H1 (cell line): ENCODE results near the gene TBL1Y. TPM values are rescaled to one million over a fixed set of nuclear protein-coding genes. Genes with fewer than 3 reads are reported as not detected.

Source experiments
- CTCF ChIA-PET: fragments of 300-600 bp; sonication (Branson Sonifier 250); formaldehyde crosslinking; loops from one replicate; lab custom pipeline; 2021; ENCODE audit not compliant: partially characterized antibody; lab: Charles Lee
- POLR2A ChIA-PET: fragments of 300-600 bp; sonication (Branson Sonifier 250); formaldehyde crosslinking; loops from one replicate; lab custom pipeline; 2021; ENCODE audit warnings: inconsistent platforms; ENCODE audit not compliant: partially characterized antibody; lab: Charles Lee
- DNase-seq, 2 experiments: peaks; one replicate each; pipeline versions ENCODE4 v3.0.0 to v3.0.0-alpha.2; 2010 to 2022; ENCODE audit warnings: low spot score in 2 of 2, low read depth in 1 of 2, mixed read lengths in 1 of 2
- FAIRE-seq: peaks from 2 replicates; lab custom pipeline; 2011; peaks lifted over from hg19 to GRCh38; lab: Jason Lieb, UNC
- H2AFZ ChIP-seq: 2 replicates; pipeline ENCODE4 v1.8.1; 2012; ENCODE audit warnings: low read length, inconsistent platforms
- H2AK5ac ChIP-seq: 2 replicates; pipeline ENCODE4 v1.6.1; 2013; ENCODE audit warnings: low read depth, low read length
- H2BK120ac ChIP-seq: replicated peaks from 2 replicates; pipeline ENCODE3; 2013; ENCODE audit warnings: low read depth, low read length, inconsistent platforms
- H2BK12ac ChIP-seq: 2 replicates; pipeline ENCODE4 v1.6.1; 2013; ENCODE audit warnings: low read depth, low read length
- H2BK15ac ChIP-seq: 2 replicates; pipeline ENCODE4 v1.6.1; 2013; ENCODE audit warnings: low read length
- H2BK20ac ChIP-seq: 2 replicates; pipeline ENCODE4 v1.6.1; 2013; ENCODE audit warnings: low read length
- H2BK5ac ChIP-seq: 2 replicates; pipeline ENCODE4 v1.6.1; 2013; ENCODE audit warnings: low read depth, low read length
- H3K14ac ChIP-seq: 2 replicates; pipeline ENCODE4 v1.6.1; 2013; ENCODE audit warnings: inconsistent platforms; ENCODE audit not compliant: insufficient read length
- H3K18ac ChIP-seq: 2 replicates; pipeline ENCODE4 v1.6.1; 2013; ENCODE audit warnings: low read length; ENCODE audit errors: extremely low read depth
- H3K23ac ChIP-seq: 2 replicates; pipeline ENCODE4 v1.6.1; 2013; ENCODE audit warnings: inconsistent platforms; ENCODE audit not compliant: insufficient read length
- H3K23me2 ChIP-seq: 2 replicates; pipeline ENCODE4 v1.6.1; 2013; ENCODE audit warnings: low read depth, low read length
- H3K27ac ChIP-seq: 2 replicates; pipeline ENCODE4 v1.6.1; 2011; ENCODE audit warnings: low read depth, low read length, inconsistent platforms
- H3K27me3 ChIP-seq, 4 experiments: replicated peaks in 1 of 4; 1 replicate in 1 of 4; 2 replicates in 3 of 4; pipeline versions ENCODE4 v1.6.1 to v1.8.1; 2011 to 2013; ENCODE audit warnings: low read length in 3 of 4, mild to moderate bottlenecking in 3 of 4, inconsistent platforms in 2 of 4, mixed read lengths in 2 of 4, moderate library complexity in 1 of 4; ENCODE audit not compliant: control insufficient read depth in 3 of 4, insufficient read depth in 3 of 4; ENCODE audit errors: extremely low read depth in 1 of 4
- H3K36me3 ChIP-seq, 4 experiments: 2 replicates each; pipeline versions ENCODE4 v1.6.1 to v1.8.1; 2011 to 2013; ENCODE audit warnings: mild to moderate bottlenecking in 4 of 4, low read length in 3 of 4, moderate library complexity in 2 of 4, control low read depth in 1 of 4, inconsistent platforms in 1 of 4; ENCODE audit not compliant: insufficient read depth in 4 of 4, control insufficient read depth in 2 of 4
- H3K4ac ChIP-seq: replicated peaks from 2 replicates; pipeline ENCODE3; 2013; ENCODE audit warnings: low read length, low read depth, mixed read lengths, inconsistent platforms; ENCODE audit not compliant: insufficient read length
- H3K4me1 ChIP-seq, 4 experiments: replicated peaks in 1 of 4; 1 replicate in 1 of 4; 2 replicates in 3 of 4; pipeline versions ENCODE4 v1.6.1 to v1.8.1; 2011 to 2013; ENCODE audit warnings: low read length in 3 of 4, inconsistent platforms in 2 of 4, mixed read lengths in 1 of 4; ENCODE audit not compliant: insufficient read depth in 4 of 4, control insufficient read depth in 3 of 4
- H3K4me2 ChIP-seq, 2 experiments: 2 replicates each; pipeline versions ENCODE4 v1.6.1 to v1.8.1; 2011 to 2013; ENCODE audit warnings: low read depth in 2 of 2, low read length in 2 of 2, control low read depth in 1 of 2, inconsistent platforms in 1 of 2, mild to moderate bottlenecking in 1 of 2; ENCODE audit not compliant: insufficient read depth in 1 of 2
- H3K4me3 ChIP-seq, 4 experiments: fragments of 200-600, 300-600 bp in 1 of 4; sonication (generic), shearing (Covaris generic), sonication (Bioruptor Twin) in 1 of 4; 2 replicates each; pipeline versions ENCODE4 v1.5.1 to v1.8.1; 2011 to 2016; ENCODE audit warnings: low read length in 4 of 4, low read depth in 3 of 4, control low read depth in 2 of 4, inconsistent platforms in 2 of 4, mild to moderate bottlenecking in 2 of 4, mixed read lengths in 1 of 4, moderate library complexity in 1 of 4; ENCODE audit not compliant: insufficient read depth in 2 of 4; ENCODE audit errors: extremely low read depth in 1 of 4
- H3K56ac ChIP-seq: replicated peaks from 2 replicates; pipeline ENCODE3; 2013; ENCODE audit warnings: low read depth, mild to moderate bottlenecking, mixed read lengths, low read length, inconsistent platforms; ENCODE audit not compliant: insufficient read length
- H3K79me1 ChIP-seq: 2 replicates; pipeline ENCODE4 v1.6.1; 2013; ENCODE audit warnings: low read depth, low read length, control low read depth
- H3K79me2 ChIP-seq, 2 experiments: 2 replicates each; pipeline versions ENCODE4 v1.6.1 to v1.8.1; 2012 to 2013; ENCODE audit warnings: low read length in 2 of 2, mild to moderate bottlenecking in 2 of 2, inconsistent platforms in 1 of 2; ENCODE audit not compliant: insufficient read depth in 2 of 2, control insufficient read depth in 1 of 2
- H3K9ac ChIP-seq, 4 experiments: replicated peaks in 1 of 4; 1 replicate in 1 of 4; 2 replicates in 3 of 4; pipeline versions ENCODE4 v1.6.1 to v1.8.1; 2011 to 2013; ENCODE audit warnings: low read depth in 3 of 4, low read length in 3 of 4, control low read depth in 2 of 4, mild to moderate bottlenecking in 2 of 4, moderate library complexity in 2 of 4, inconsistent platforms in 1 of 4; ENCODE audit errors: extremely low read depth in 1 of 4
- H3K9me3 ChIP-seq, 2 experiments: 2 replicates each; pipeline versions ENCODE4 v1.6.1 to v1.8.1; 2012 to 2013; ENCODE audit warnings: mild to moderate bottlenecking in 2 of 2, moderate library complexity in 2 of 2, control low read depth in 1 of 2, inconsistent platforms in 1 of 2, low read depth in 1 of 2, low read length in 1 of 2, mixed read lengths in 1 of 2; ENCODE audit not compliant: insufficient read depth in 2 of 2
- H4K20me1 ChIP-seq, 2 experiments: replicated peaks in 1 of 2; 2 replicates each; pipeline versions ENCODE3 to v1.8.1; 2011 to 2013; ENCODE audit warnings: inconsistent platforms in 2 of 2, low read length in 2 of 2, mild to moderate bottlenecking in 1 of 2; ENCODE audit not compliant: insufficient read depth in 2 of 2, control insufficient read depth in 1 of 2
- H4K5ac ChIP-seq: 2 replicates; pipeline ENCODE4 v1.6.1; 2013; ENCODE audit warnings: low read length, low read depth, mixed read lengths, inconsistent platforms; ENCODE audit not compliant: insufficient read length
- H4K8ac ChIP-seq: 2 replicates; pipeline ENCODE4 v1.8.0; 2013; ENCODE audit warnings: mild to moderate bottlenecking, moderate library complexity, low read length, inconsistent platforms; ENCODE audit not compliant: insufficient read depth; ENCODE audit errors: extremely low read depth
- H4K91ac ChIP-seq: replicated peaks from 2 replicates; pipeline ENCODE3; 2013; ENCODE audit warnings: low read length, mixed read lengths, inconsistent platforms; ENCODE audit not compliant: insufficient read length
- CTBP2 ChIP-seq: IDR thresholded peaks from 2 replicates; pipeline ENCODE4 v1.7.0; 2011; ENCODE audit warnings: borderline replicate concordance, mild to moderate bottlenecking, moderate library complexity, mixed read lengths, low read length; ENCODE audit not compliant: insufficient read depth, insufficient read length
- CTCF ChIP-seq, 3 experiments: IDR thresholded peaks; 1 replicate in 2 of 3; 2 replicates in 1 of 3; pipeline versions ENCODE4 v1.5.1 to v1.6.1; 2011; ENCODE audit warnings: low read length in 3 of 3, mild to moderate bottlenecking in 3 of 3, inconsistent platforms in 2 of 3, low read depth in 1 of 3, moderate library complexity in 1 of 3; ENCODE audit not compliant: insufficient read depth in 1 of 3; ENCODE audit errors: control extremely low read depth in 1 of 3
- E2F6 ChIP-seq: IDR thresholded peaks from 2 replicates; pipeline ENCODE4 v1.6.1; 2012; ENCODE audit warnings: inconsistent platforms
- GABPA ChIP-seq: IDR thresholded peaks from 2 replicates; pipeline ENCODE4 v1.6.1; 2011; ENCODE audit warnings: mild to moderate bottlenecking, low read length, moderate library complexity, borderline replicate concordance; ENCODE audit not compliant: insufficient read depth
- KDM5A ChIP-seq: fragments of 200-600 bp; IDR thresholded peaks from 2 replicates; pipeline ENCODE4 v1.7.1; 2012; ENCODE audit warnings: mild to moderate bottlenecking, low read length, inconsistent platforms, mixed read lengths
- POU5F1 ChIP-seq: IDR thresholded peaks from 2 replicates; pipeline ENCODE4 v1.6.1; 2011; ENCODE audit warnings: low read depth, mild to moderate bottlenecking, low read length, moderate library complexity
- SAP30 ChIP-seq: fragments of 300-600 bp; sonication (generic); IDR thresholded peaks from 2 replicates; pipeline ENCODE4 v1.7.1; 2012; ENCODE audit warnings: low read length, moderate library complexity, mild to moderate bottlenecking, inconsistent platforms; ENCODE audit not compliant: insufficient read depth, insufficient replicate concordance
- SIN3A ChIP-seq, 2 experiments: IDR thresholded peaks in 1 of 2; conservative IDR thresholded peaks in 1 of 2; 2 replicates each; pipeline ENCODE4 v1.6.1; 2011 to 2012; ENCODE audit warnings: low read length in 2 of 2, improper control_type of control experiment in 1 of 2, low read depth in 1 of 2, mild to moderate bottlenecking in 1 of 2
- SIRT6 ChIP-seq: IDR thresholded peaks from one replicate; pipeline ENCODE4 v1.7.1; 2012; ENCODE audit warnings: low read length, inconsistent platforms
- TAF1 ChIP-seq: IDR thresholded peaks from 2 replicates; pipeline ENCODE4 v1.6.1; 2011; ENCODE audit warnings: mild to moderate bottlenecking, low read depth, low read length
- WGBS, 2 experiments: shearing (Covaris generic) in 1 of 2; methylation state at CpG; one replicate each; pipeline versions ENCODE4 v1.1.6 to v1.1.7; 2013 to 2015; ENCODE audit warnings: low lambda C conversion rate in 2 of 2, mixed read lengths in 2 of 2, inconsistent platforms in 1 of 2, low coverage in 1 of 2, missing lambda C conversion rate in 1 of 2; ENCODE audit not compliant: insufficient replicate concordance in 2 of 2, insufficient coverage in 1 of 2, insufficient read length in 1 of 2; ENCODE audit errors: extremely low coverage in 1 of 2, missing lambda C conversion rate in 1 of 2; 5-methylcytosine and 5-hydroxymethylcytosine counted together
- polyA plus RNA-seq, 7 experiments: library from polyadenylated mRNA; depleted of rRNA in 3 of 7; stranded (reverse) in 5 of 7; unstranded in 2 of 7; fragments of >200 nt in 5 of 7; fragments of 200-250 nt in 2 of 7; gene quantifications; 1 replicate in 5 of 7; 2 replicates in 1 of 7; 4 replicates in 1 of 7; pipeline versions ENCODE4 v1.2.1 to v1.2.3, GENCODE V29; 2011 to 2013; ENCODE audit warnings: missing spikeins in 2 of 7, mixed read lengths in 2 of 7
- total RNA-seq: library from RNA; stranded (reverse); fragmentation: NEBNext Ultra II Directional; extraction: Animal tissue kit (Norgen Biotek cat#: 25700); gene quantifications from 2 replicates; pipeline ENCODE4 v1.2.1, GENCODE V29; 2021

The TBL1Y gene
- total and polyA plus RNA-seq, 2 of the 8 experiments (the other 6 are each of a cell fraction or from before 2014, with no cell fraction given) = 2.5 to 4.2 TPM

- H2BK15ac ChIP-seq = no peak overlapping the region
- no peak overlapping the region for H2BK20ac ChIP-seq
- no peak overlapping the region for H3K4me2 ChIP-seq
- no peak overlapping the region for H4K8ac ChIP-seq
- DNase-seq (no peak), FAIRE-seq (no peak)
- no peaks in the 10 kb centered on the region for H3K23me2 ChIP-seq
- no peak overlapping the region for H3K14ac ChIP-seq
- 94% methylated on average over 2 of the region's 2 CpGs; no CpG with 5 or more reads in 1 of the 2 experiments for WGBS, 2 experiments
- no peaks in the 10 kb centered on the region for H4K20me1 ChIP-seq
- H4K91ac ChIP-seq = no peak overlapping the region
- no peak overlapping the region for H4K5ac ChIP-seq
- no peak overlapping the region for H3K23ac ChIP-seq
- H2BK12ac ChIP-seq = no peak overlapping the region
- no peak overlapping the region for H2BK120ac ChIP-seq
- peaks cover 0 to 3% (median 1%) of the 10 kb centered on the region in 4 experiments; a peak in 2 of 7 replicates for H3K4me1 ChIP-seq
- H3K36me3 ChIP-seq = no peaks in the 10 kb centered on the region
- no peaks in the 10 kb centered on the region for H3K9me3 ChIP-seq
- H2AK5ac ChIP-seq = no peak overlapping the region
- no peak overlapping the region for H3K4ac ChIP-seq
- H3K79me2 ChIP-seq = no peaks in the 10 kb centered on the region
- H3K18ac ChIP-seq = no peak overlapping the region
- no peak overlapping the region for H3K4me3 ChIP-seq
- no peak overlapping the region for H3K56ac ChIP-seq
- H3K79me1 ChIP-seq = no peaks in the 10 kb centered on the region
- H3K27me3 ChIP-seq = no peaks in the 10 kb centered on the region
- no peak overlapping the region for H3K27ac ChIP-seq
- TF ChIP-seq KDM5A (no peak), CTCF (IDR thresholded peaks at IDR 0.05; ENCODE audit: control extremely low read depth in 1 of 3, insufficient read depth in 1 of 3, low read depth in 1 of 3, low read length in 3 of 3) (no peak), E2F6 (no peak), CTBP2 (no peak), SIRT6 (no peak), POU5F1 (no peak), SAP30 (no peak), TAF1 (no peak), SIN3A (conservative IDR thresholded peaks at IDR 0.05 in 1 of 2, IDR thresholded peaks at IDR 0.05 in 1 of 2; ENCODE audit: low read depth in 1 of 2, low read length in 2 of 2) (no peak), GABPA (no peak)
- CTCF ChIA-PET = interaction anchor here (1.8 kb wide), 1 partner anchor 23 kb away, joined by 3 read pairs; no protein-coding TSS in a partner anchor
- POLR2A ChIA-PET = interaction anchor here (0.6 kb wide), 1 partner anchor 73 kb away, joined by 3 read pairs; no protein-coding TSS in a partner anchor
- no peak overlapping the region for H3K9ac ChIP-seq
- H2AFZ ChIP-seq = no peak overlapping the region
- H2BK5ac ChIP-seq = no peak overlapping the region
Observed at GRCh38 chrY:7013051-7013450, 102.6 kb downstream of the TBL1Y start.
